Body of pancreas (tissue), 4 donors: ENCODE results near the gene GRID1.

Source experiments
- POLR2A ChIP-seq, 3 donors: fragments of 450-650 bp; IDR thresholded peaks; one replicate each; pipeline ENCODE4 v1.6.1; 2016; ENCODE audit warnings: antibody characterized with exemption in 3 of 3, mild to moderate bottlenecking in 2 of 3
- TF ChIP-seq, protein P1 (sequence below), 7 experiments: fragments of 450-650 bp in 4 of 7; fragments of 200-600 bp in 3 of 7; sonication (generic) in 3 of 7; IDR thresholded peaks; one replicate each; pipeline ENCODE4 v1.5.1; 2016 to 2019; ENCODE audit warnings: antibody characterized with exemption in 7 of 7

DNA sequence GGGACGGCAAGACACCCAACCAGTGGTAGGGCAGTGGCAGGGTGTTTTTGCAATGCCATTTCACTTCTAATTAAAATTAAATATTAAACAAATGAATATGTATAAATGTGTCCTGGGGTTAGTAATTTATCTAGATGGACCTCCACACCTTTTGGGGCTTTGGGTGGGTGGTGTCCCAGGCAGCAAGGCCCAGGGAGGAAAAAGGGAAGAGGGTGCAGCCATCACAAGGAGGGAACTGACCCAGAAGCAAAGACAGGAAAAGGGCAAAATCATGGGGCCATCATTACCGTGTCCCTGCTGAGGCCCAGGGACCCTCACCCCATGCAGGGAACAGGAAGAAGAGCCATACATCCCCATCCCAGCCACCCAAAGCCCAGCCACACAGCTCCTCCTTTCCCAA lies 204.6 kb downstream of the GRID1 start:
- TF ChIP-seq, protein P1, sequence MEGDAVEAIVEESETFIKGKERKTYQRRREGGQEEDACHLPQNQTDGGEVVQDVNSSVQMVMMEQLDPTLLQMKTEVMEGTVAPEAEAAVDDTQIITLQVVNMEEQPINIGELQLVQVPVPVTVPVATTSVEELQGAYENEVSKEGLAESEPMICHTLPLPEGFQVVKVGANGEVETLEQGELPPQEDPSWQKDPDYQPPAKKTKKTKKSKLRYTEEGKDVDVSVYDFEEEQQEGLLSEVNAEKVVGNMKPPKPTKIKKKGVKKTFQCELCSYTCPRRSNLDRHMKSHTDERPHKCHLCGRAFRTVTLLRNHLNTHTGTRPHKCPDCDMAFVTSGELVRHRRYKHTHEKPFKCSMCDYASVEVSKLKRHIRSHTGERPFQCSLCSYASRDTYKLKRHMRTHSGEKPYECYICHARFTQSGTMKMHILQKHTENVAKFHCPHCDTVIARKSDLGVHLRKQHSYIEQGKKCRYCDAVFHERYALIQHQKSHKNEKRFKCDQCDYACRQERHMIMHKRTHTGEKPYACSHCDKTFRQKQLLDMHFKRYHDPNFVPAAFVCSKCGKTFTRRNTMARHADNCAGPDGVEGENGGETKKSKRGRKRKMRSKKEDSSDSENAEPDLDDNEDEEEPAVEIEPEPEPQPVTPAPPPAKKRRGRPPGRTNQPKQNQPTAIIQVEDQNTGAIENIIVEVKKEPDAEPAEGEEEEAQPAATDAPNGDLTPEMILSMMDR (IDR thresholded peaks at IDR 0.05), result no peak
- TF ChIP-seq POLR2A (IDR thresholded peaks at IDR 0.05), result no peak
